ENCODE measurements around the gene FXYD2.

GRCh38 chr11:117808784-117809183 lies 15.8 kb downstream of the FXYD2 start:
- no peak for TF ChIP-seq CTCF (IDR thresholded peaks at IDR 0.05)
- TF ChIP-seq POLR2A (IDR thresholded peaks at IDR 0.05): no peak
- no peak for TF ChIP-seq EP300 (IDR thresholded peaks at IDR 0.05)
